ENCODE measurements around the gene GLIS1.

GLIS1 gene

GRCh38 chr1:53626616-53627015 is 112.3 kb downstream of the GLIS1 start:
- TF ChIP-seq EZH2 (IDR thresholded peaks at IDR 0.05; ENCODE audit: borderline replicate concordance, low read depth, low read length, severe bottlenecking) (no peak), CTCF (IDR thresholded peaks at IDR 0.05; ENCODE audit: borderline replicate concordance, extremely low read depth, low read length, poor library complexity, severe bottlenecking) (no peak)
- no peak for DNase-seq
- Histone ChIP-seq H3K36me3 (ENCODE audit: insufficient read depth, low read length) (no peaks in the 10 kb centered on the region), H3K4me1 (ENCODE audit: insufficient read depth, low read length) (no peaks in the 10 kb centered on the region), H4K20me1 (ENCODE audit: insufficient read depth, low read length) (no peaks in the 10 kb centered on the region), H3K4me3 (ENCODE audit: low read depth in 1 of 2, low read length in 2 of 2) (no peak overlapping the region), H3K9me3 (ENCODE audit: insufficient read depth, low read length, severe bottlenecking) (no peaks in the 10 kb centered on the region), H3K27ac (ENCODE audit: low read length) (no peak overlapping the region), H3K9ac (ENCODE audit: low read depth, low read length) (no peak overlapping the region), H3K27me3 (ENCODE audit: insufficient read depth, low read length, poor library complexity) (peaks cover 3% of the 10 kb centered on the region), H3K4me2 (ENCODE audit: insufficient read depth, low read length) (no peak overlapping the region), H2AFZ (ENCODE audit: low read depth, low read length) (no peak overlapping the region), H3K79me2 (ENCODE audit: insufficient read depth, low read length) (no peaks in the 10 kb centered on the region)
- ATAC-seq (ENCODE audit: insufficient read depth, low read depth): no peak

- Histone ChIP-seq H3K9me3 (ENCODE audit: insufficient read depth, low read length, severe bottlenecking) (no peaks in the 10 kb centered on the region), H4K20me1 (ENCODE audit: insufficient read depth, low read length) (no peaks in the 10 kb centered on the region), H3K4me2 (ENCODE audit: insufficient read depth, low read length) (no peak overlapping the region), H3K9ac (ENCODE audit: low read depth, low read length) (no peak overlapping the region), H2AFZ (ENCODE audit: low read depth, low read length) (no peak overlapping the region), H3K4me1 (ENCODE audit: insufficient read depth, low read length) (no peaks in the 10 kb centered on the region), H3K79me2 (ENCODE audit: insufficient read depth, low read length) (no peaks in the 10 kb centered on the region), H3K27me3 (ENCODE audit: insufficient read depth, low read length, poor library complexity) (peaks cover 3% of the 10 kb centered on the region), H3K4me3 (ENCODE audit: low read depth in 1 of 2, low read length in 2 of 2) (no peak overlapping the region), H3K27ac (ENCODE audit: low read length) (no peak overlapping the region), H3K36me3 (ENCODE audit: insufficient read depth, low read length) (no peaks in the 10 kb centered on the region)
- TF ChIP-seq EZH2 (IDR thresholded peaks at IDR 0.05; ENCODE audit: borderline replicate concordance, low read depth, low read length, severe bottlenecking): no peak
- TF ChIP-seq CTCF (IDR thresholded peaks at IDR 0.05; ENCODE audit: borderline replicate concordance, extremely low read depth, low read length, poor library complexity, severe bottlenecking): no peak
- ATAC-seq (ENCODE audit: insufficient read depth, low read depth): no peak
- DNase-seq: no peak
Measured at GRCh38 chr1:53625766-53626520, 113.0 kb downstream of the GLIS1 start.

- ATAC-seq (ENCODE audit: insufficient read depth, low read depth) (no peak), DNase-seq (no peak)
- H2AFZ ChIP-seq (ENCODE audit: low read depth, low read length): no peak overlapping the region
- H3K79me2 ChIP-seq (ENCODE audit: insufficient read depth, low read length): no peaks in the 10 kb centered on the region
- no peaks in the 10 kb centered on the region for H3K9me3 ChIP-seq (ENCODE audit: insufficient read depth, low read length, severe bottlenecking)
- H3K4me2 ChIP-seq (ENCODE audit: insufficient read depth, low read length): no peak overlapping the region
- no peaks in the 10 kb centered on the region for H4K20me1 ChIP-seq (ENCODE audit: insufficient read depth, low read length)
- peaks cover 3% of the 10 kb centered on the region for H3K27me3 ChIP-seq (ENCODE audit: insufficient read depth, low read length, poor library complexity)
- no peak overlapping the region for H3K4me3 ChIP-seq (ENCODE audit: low read depth in 1 of 2, low read length in 2 of 2)
- no peak overlapping the region for H3K9ac ChIP-seq (ENCODE audit: low read depth, low read length)
- H3K27ac ChIP-seq (ENCODE audit: low read length): no peak overlapping the region
- H3K4me1 ChIP-seq (ENCODE audit: insufficient read depth, low read length): no peaks in the 10 kb centered on the region
- TF ChIP-seq CTCF (IDR thresholded peaks at IDR 0.05; ENCODE audit: borderline replicate concordance, extremely low read depth, low read length, poor library complexity, severe bottlenecking) (no peak), EZH2 (IDR thresholded peaks at IDR 0.05; ENCODE audit: borderline replicate concordance, low read depth, low read length, severe bottlenecking) (no peak)
- H3K36me3 ChIP-seq (ENCODE audit: insufficient read depth, low read length): no peaks in the 10 kb centered on the region
Measured at GRCh38 chr1:53625049-53625448, 113.9 kb downstream of the GLIS1 start.

All from DND-41 (cell line).